ENCODE data around the gene CKAP4.
A peak's percentile ranks its signal among the peaks of the same experiment; 100 is the strongest.

The CKAP4 gene

GRCh38 chr12:106282457-106283097 lies 34.8 kb upstream of the CKAP4 start:
- H3K4me3 ChIP-seq (ENCODE audit: low read depth, low read length): no peak overlapping the region
- DNase-seq (ENCODE audit: low read depth): no peak
- peak; percentile 60 for TF ChIP-seq CTCF (IDR thresholded peaks at IDR 0.05; ENCODE audit: control insufficient read depth, extremely low read depth, insufficient read depth)

GRCh38 chr12:106281804-106282203 lies 34.0 kb upstream of the CKAP4 start:
- no peak for DNase-seq (ENCODE audit: low read depth)
- no peak overlapping the region for H3K4me3 ChIP-seq (ENCODE audit: low read depth, low read length)
- no peak for TF ChIP-seq CTCF (IDR thresholded peaks at IDR 0.05; ENCODE audit: control insufficient read depth, extremely low read depth, insufficient read depth)

- no peak overlapping the region for H3K4me3 ChIP-seq (ENCODE audit: low read depth, low read length)
- no peak for TF ChIP-seq CTCF (IDR thresholded peaks at IDR 0.05; ENCODE audit: control insufficient read depth, extremely low read depth, insufficient read depth)
- DNase-seq (ENCODE audit: low read depth): no peak
Measured at GRCh38 chr12:106281056-106281782, 33.4 kb upstream of the CKAP4 start.

GRCh38 chr12:106280106-106280505 lies 32.3 kb upstream of the CKAP4 start:
- no peak for DNase-seq (ENCODE audit: low read depth)
- TF ChIP-seq CTCF (IDR thresholded peaks at IDR 0.05; ENCODE audit: control insufficient read depth, extremely low read depth, insufficient read depth): no peak
- no peak overlapping the region for H3K4me3 ChIP-seq (ENCODE audit: low read depth, low read length)

GRCh38 chr12:106276032-106276740 lies 28.4 kb upstream of the CKAP4 start:
- TF ChIP-seq CTCF (IDR thresholded peaks at IDR 0.05; ENCODE audit: control insufficient read depth, extremely low read depth, insufficient read depth): no peak
- DNase-seq (ENCODE audit: low read depth): no peak
- H3K4me3 ChIP-seq (ENCODE audit: low read depth, low read length): no peak overlapping the region

GRCh38 chr12:106275458-106275857 lies 27.6 kb upstream of the CKAP4 start:
- no peak for TF ChIP-seq CTCF (IDR thresholded peaks at IDR 0.05; ENCODE audit: control insufficient read depth, extremely low read depth, insufficient read depth)
- DNase-seq (ENCODE audit: low read depth): no peak
- H3K4me3 ChIP-seq (ENCODE audit: low read depth, low read length): no peak overlapping the region
